RWPE1 (cell line): Measurements from ENCODE around the gene LRPPRC.

ENCODE experiments used
- CTCF ChIA-PET: fragments of 350-600 bp; sonication (Branson Sonifier 250); formaldehyde crosslinking; extraction: SDS; loops from one replicate; lab custom pipeline; 2021; lab: Yijun Ruan, JAX
- POLR2A ChIA-PET: fragments of 400-600 bp; formaldehyde crosslinking; extraction: SDS; loops from one replicate; lab custom pipeline; 2020; ENCODE audit warnings: antibody characterized with exemption; ENCODE audit not compliant: low non-redundant PET; lab: Yijun Ruan, JAX
- DNase-seq: peaks from one replicate; pipeline ENCODE4 v3.0.0; 2012; ENCODE audit warnings: low spot score
- H3K27ac ChIP-seq: fragments of 450-650 bp; 2 replicates; pipeline ENCODE4 v1.5.1; 2017
- TF ChIP-seq, protein P1 (sequence below): fragments of 450-650 bp; conservative IDR thresholded peaks from 2 replicates; pipeline ENCODE4 v1.5.1; 2017; ENCODE audit warnings: low read depth, mild to moderate bottlenecking

LRPPRC gene

GRCh38 chr2:43897492-43897891 is 98.3 kb downstream of the LRPPRC start:
- no peak overlapping the region for H3K27ac ChIP-seq
- POLR2A ChIA-PET = interaction anchor here (0.5 kb wide), 1 partner anchor 201 kb away, joined by 7 read pairs; no protein-coding TSS in a partner anchor
- CTCF ChIA-PET = no interaction called here
- TF ChIP-seq, protein P1, sequence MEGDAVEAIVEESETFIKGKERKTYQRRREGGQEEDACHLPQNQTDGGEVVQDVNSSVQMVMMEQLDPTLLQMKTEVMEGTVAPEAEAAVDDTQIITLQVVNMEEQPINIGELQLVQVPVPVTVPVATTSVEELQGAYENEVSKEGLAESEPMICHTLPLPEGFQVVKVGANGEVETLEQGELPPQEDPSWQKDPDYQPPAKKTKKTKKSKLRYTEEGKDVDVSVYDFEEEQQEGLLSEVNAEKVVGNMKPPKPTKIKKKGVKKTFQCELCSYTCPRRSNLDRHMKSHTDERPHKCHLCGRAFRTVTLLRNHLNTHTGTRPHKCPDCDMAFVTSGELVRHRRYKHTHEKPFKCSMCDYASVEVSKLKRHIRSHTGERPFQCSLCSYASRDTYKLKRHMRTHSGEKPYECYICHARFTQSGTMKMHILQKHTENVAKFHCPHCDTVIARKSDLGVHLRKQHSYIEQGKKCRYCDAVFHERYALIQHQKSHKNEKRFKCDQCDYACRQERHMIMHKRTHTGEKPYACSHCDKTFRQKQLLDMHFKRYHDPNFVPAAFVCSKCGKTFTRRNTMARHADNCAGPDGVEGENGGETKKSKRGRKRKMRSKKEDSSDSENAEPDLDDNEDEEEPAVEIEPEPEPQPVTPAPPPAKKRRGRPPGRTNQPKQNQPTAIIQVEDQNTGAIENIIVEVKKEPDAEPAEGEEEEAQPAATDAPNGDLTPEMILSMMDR = no peak
- DNase-seq = no peak

DNA sequence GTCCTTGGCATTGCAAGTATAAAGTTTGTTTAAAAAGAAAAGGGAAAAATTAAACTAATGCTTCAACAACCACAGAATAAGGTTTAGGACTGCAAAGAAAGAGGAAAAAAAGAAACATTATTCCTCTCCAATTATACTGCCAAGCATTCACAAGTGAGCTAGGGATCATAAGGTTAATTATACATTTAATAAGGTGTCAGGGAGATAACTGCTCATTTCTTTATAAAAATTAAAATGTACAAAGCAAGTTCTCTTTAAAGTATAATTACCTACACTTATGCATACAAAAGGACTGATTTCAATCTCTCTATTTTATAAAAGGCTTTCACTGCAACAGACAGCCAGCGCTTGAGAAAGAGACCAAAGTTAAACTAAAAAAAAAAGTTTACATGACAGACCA is 98.9 kb downstream of the LRPPRC start:
- ChIA-PET CTCF (interaction anchor here (0.7 kb wide), 1 partner anchor 458 kb away, joined by 3 read pairs; no protein-coding TSS in a partner anchor), POLR2A (interaction anchor here (0.5 kb wide), 1 partner anchor 200 kb away, joined by 7 read pairs; no protein-coding TSS in a partner anchor)
- H3K27ac ChIP-seq = no peak overlapping the region
- TF ChIP-seq, protein P1 = no peak
- DNase-seq = no peak

DNA sequence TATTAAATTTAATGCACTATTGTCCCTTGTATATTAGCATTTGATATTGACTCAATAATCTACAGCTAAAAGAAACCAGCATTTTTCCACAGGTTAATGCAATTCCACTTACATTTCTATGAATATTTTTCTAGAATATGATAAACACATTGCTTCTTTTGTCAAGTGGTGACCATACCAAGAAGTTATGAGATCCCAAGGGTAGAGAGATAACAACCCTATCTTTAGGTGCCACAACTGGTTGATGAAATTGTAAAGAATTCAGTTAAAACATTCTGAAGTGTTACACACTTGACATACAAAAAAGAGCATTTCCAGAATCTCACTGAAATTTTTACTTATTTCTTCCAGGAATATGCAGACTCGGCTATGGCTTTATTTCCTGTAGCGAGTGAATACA is 101.0 kb downstream of the LRPPRC start:
- DNase-seq = no peak
- ChIA-PET POLR2A (no interaction called here), CTCF (no interaction called here)
- TF ChIP-seq, protein P1 = no peak
- H3K27ac ChIP-seq = no peak overlapping the region

DNA sequence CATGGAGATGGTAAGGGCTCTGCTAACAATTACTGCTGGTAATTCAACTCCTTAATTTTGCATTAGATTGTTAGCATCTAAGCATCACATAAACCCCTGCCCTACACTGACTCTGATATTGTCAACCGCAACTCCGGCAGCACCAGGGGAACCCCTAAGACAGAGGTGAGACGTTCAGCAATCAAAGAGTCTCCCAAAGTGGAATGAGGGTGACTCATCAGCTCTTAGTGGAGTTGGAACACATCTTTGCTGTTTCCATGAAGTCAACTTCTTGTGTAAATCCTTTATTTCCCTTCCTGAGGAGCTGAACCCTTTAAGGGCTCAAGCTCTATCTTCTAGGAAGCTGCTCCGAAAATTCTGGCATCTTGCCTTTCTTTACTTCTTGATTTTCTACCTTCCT is 104.9 kb downstream of the LRPPRC start:
- ChIA-PET POLR2A (no interaction called here), CTCF (no interaction called here)
- H3K27ac ChIP-seq = no peak overlapping the region

GRCh38 chr2:43889416-43889815 is 106.4 kb downstream of the LRPPRC start:
- ChIA-PET POLR2A (no interaction called here), CTCF (no interaction called here)
- H3K27ac ChIP-seq = no peak overlapping the region
- TF ChIP-seq, protein P1 = no peak
- DNase-seq = no peak

More for the DNA sequence above, 104.9 kb downstream of the LRPPRC start:
- no peak for DNase-seq
- TF ChIP-seq, protein P1 = no peak

- CTCF ChIA-PET = interaction anchor here (1.4 kb wide), 1 partner anchor 9 kb away, joined by 4 read pairs; no protein-coding TSS in a partner anchor
- TF ChIP-seq, protein P1 = no peak
- no peak overlapping the region for H3K27ac ChIP-seq
- no peak for DNase-seq
- POLR2A ChIA-PET = no interaction called here
These were observed 108.6 kb downstream of the LRPPRC start for GRCh38 chr2:43887176-43887575.
